Measurements from ENCODE around the gene PSMA7. TPM values are rescaled to one million over a fixed set of nuclear protein-coding genes. Genes with fewer than 3 reads are reported as not detected.

The PSMA7 gene
- 100 to 1,000 TPM; 220 to 234 TPM for total RNA-seq

GRCh38 chr20:62143081-62143956 is at the start of gene PSMA7, which contains the start of gene SS18L1:
TSS of gene PSMA7 (minus strand) at chr20:62143394. CDS start at chr20:62143303, 91 bp downstream.
TSS of gene SS18L1 (plus strand) at chr20:62143769. CDS start at chr20:62143821, 52 bp downstream.
- Mint-ChIP-seq H3K27ac (peak within 1 kb of the TSS; percentile 96), H3K4me3 (peak within 1 kb of the TSS; percentile 92 to 96), H3K36me3 (ENCODE audit: insufficient read depth in 2 of 2) (peaks cover under 1 to 16% of the 10 kb centered on the region in 2 donors), H3K27me3 (ENCODE audit: low read depth) (no peaks in the 10 kb centered on the region), H3K9me3 (no peaks in the 10 kb centered on the region), H3K4me1 (ENCODE audit: low read depth) (peaks cover 60% of the 10 kb centered on the region)
- ATAC-seq (replicated peaks in 1 of 2) (peak; percentile 88 to 90), DNase-seq (peak; percentile 87 to 91)

DNA sequence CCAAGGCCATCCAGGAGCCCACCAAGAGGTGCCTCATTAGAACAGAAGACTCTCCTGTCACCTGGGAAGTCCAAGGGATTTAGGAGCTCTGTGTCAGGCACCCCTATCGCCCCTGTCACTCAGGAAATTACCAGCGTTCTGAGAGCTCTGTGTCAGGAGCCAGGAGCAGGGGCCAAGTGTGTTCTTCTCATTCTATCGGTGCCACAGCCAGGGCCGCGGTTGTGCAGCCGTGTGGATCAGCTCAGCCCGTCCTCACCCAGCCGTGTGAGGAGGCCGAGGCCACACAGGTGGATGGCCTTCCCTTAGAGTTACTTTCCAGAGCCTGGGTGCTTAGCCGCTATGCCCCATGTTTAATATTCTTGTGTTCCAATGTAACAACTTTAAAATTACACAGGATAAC is 49.4 kb upstream of the PSMA7 start:
- peaks cover 0 to 12% of the 10 kb centered on the region in 2 donors for H3K36me3 Mint-ChIP-seq (ENCODE audit: insufficient read depth in 2 of 2)
- DNase-seq (no peak), ATAC-seq (replicated peaks in 1 of 2) (no peak)
- peaks cover 3% of the 10 kb centered on the region for H3K4me1 Mint-ChIP-seq (ENCODE audit: low read depth)
- H3K27me3 Mint-ChIP-seq (ENCODE audit: low read depth) = no peaks in the 10 kb centered on the region
- H3K4me3 Mint-ChIP-seq = no peak overlapping the region
- no peak overlapping the region for H3K27ac Mint-ChIP-seq
- H3K9me3 Mint-ChIP-seq = no peaks in the 10 kb centered on the region

GRCh38 chr20:62191781-62192559 is 48.8 kb upstream of the PSMA7 start:
- no peak overlapping the region for H3K4me3 Mint-ChIP-seq
- no peaks in the 10 kb centered on the region for H3K9me3 Mint-ChIP-seq
- no peaks in the 10 kb centered on the region for H3K27me3 Mint-ChIP-seq (ENCODE audit: low read depth)
- H3K4me1 Mint-ChIP-seq (ENCODE audit: low read depth) = peaks cover 10% of the 10 kb centered on the region
- DNase-seq (no peak), ATAC-seq (replicated peaks in 1 of 2) (no peak)
- H3K36me3 Mint-ChIP-seq (ENCODE audit: insufficient read depth in 2 of 2) = peaks cover 0 to 12% of the 10 kb centered on the region in 2 donors
- H3K27ac Mint-ChIP-seq = no peak overlapping the region

GRCh38 chr20:62190639-62191411 is 47.6 kb upstream of the PSMA7 start:
- Mint-ChIP-seq H3K4me1 (ENCODE audit: low read depth) (peaks cover 15% of the 10 kb centered on the region), H3K27ac (no peak overlapping the region), H3K27me3 (ENCODE audit: low read depth) (no peaks in the 10 kb centered on the region), H3K36me3 (ENCODE audit: insufficient read depth in 2 of 2) (peaks cover 0 to 12% of the 10 kb centered on the region in 2 donors), H3K4me3 (no peak overlapping the region), H3K9me3 (no peaks in the 10 kb centered on the region)
- ATAC-seq (replicated peaks in 1 of 2) (no peak), DNase-seq (no peak)

- Mint-ChIP-seq H3K27me3 (ENCODE audit: low read depth) (no peaks in the 10 kb centered on the region), H3K27ac (no peak overlapping the region), H3K4me3 (no peak overlapping the region), H3K4me1 (ENCODE audit: low read depth) (peaks cover 31% of the 10 kb centered on the region), H3K9me3 (no peaks in the 10 kb centered on the region), H3K36me3 (ENCODE audit: insufficient read depth in 2 of 2) (peaks cover 0 to 6% of the 10 kb centered on the region in 2 donors)
- DNase-seq (no peak), ATAC-seq (replicated peaks in 1 of 2) (no peak)
Observed at GRCh38 chr20:62186887-62187866, 44.0 kb upstream of the PSMA7 start.

- Mint-ChIP-seq H3K4me3 (no peak overlapping the region), H3K36me3 (ENCODE audit: insufficient read depth in 2 of 2) (peaks cover 0 to 6% of the 10 kb centered on the region in 2 donors), H3K27me3 (ENCODE audit: low read depth) (no peaks in the 10 kb centered on the region), H3K27ac (no peak overlapping the region), H3K4me1 (ENCODE audit: low read depth) (peaks cover 41% of the 10 kb centered on the region), H3K9me3 (no peaks in the 10 kb centered on the region)
- ATAC-seq (replicated peaks in 1 of 2) (no peak), DNase-seq (no peak)
Observed at GRCh38 chr20:62186096-62186426, 42.9 kb upstream of the PSMA7 start.

DNA sequence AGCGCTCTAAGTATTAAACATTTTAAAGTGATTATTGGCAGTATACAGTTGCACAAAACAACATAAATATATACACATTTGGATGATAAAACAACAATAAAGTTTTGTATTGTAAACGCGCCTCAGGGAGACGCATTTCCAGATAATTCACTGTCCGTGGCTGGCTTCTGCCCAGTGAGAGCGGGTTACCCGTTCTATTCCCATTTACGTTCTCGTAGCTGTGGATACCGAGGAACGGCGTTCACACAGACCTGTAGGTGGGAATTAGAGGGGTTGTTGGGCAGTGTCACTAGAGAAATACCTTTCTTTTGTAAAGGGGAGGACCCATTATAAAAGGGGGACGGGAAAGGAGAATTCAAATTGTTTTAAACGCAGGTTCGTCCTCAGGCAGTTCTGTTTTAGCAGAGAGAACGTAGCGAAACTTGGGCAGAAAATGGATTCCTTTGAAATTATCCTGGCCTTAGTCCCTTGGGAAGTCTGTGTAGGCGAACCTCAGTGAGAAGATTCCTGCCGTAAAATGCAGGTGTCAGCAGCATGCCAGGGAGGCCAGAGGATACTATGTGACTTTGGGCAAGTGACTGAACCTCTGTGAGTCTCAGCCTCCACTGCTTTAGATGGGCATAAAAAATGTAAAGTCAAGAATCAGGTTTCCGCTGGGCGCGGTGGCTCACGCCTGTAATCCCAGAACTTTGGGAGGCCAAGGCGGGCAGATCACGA is 40.4 kb upstream of the PSMA7 start:
- H3K4me1 Mint-ChIP-seq (ENCODE audit: low read depth) = peaks cover 41% of the 10 kb centered on the region

GRCh38 chr20:62182469-62183425 is 39.6 kb upstream of the PSMA7 start, which contains the start of gene MTG2:
TSS of gene MTG2 (plus strand) at chr20:62183028. CDS start at chr20:62193421, 10,393 bp downstream.
- Mint-ChIP-seq H3K36me3 (ENCODE audit: insufficient read depth in 2 of 2) (no peaks in the 10 kb centered on the region), H3K27me3 (ENCODE audit: low read depth) (no peaks in the 10 kb centered on the region), H3K27ac (peak within 1 kb of the TSS; percentile 85), H3K9me3 (no peaks in the 10 kb centered on the region), H3K4me1 (ENCODE audit: low read depth) (peaks cover 39% of the 10 kb centered on the region), H3K4me3 (peak within 1 kb of the TSS; percentile 88 to 93)
- DNase-seq (peak; percentile 95 to 97), ATAC-seq (replicated peaks in 1 of 2) (peak; percentile 98)

More for the DNA sequence above, 40.4 kb upstream of the PSMA7 start:
- ATAC-seq (replicated peaks in 1 of 2) (no peak), DNase-seq (peak in 1 of 2 donors; percentile 10)
- no peaks in the 10 kb centered on the region for H3K36me3 Mint-ChIP-seq (ENCODE audit: insufficient read depth in 2 of 2)
- H3K4me3 Mint-ChIP-seq = peak overlapping the region; percentile 88 to 93
- H3K9me3 Mint-ChIP-seq = no peaks in the 10 kb centered on the region
- H3K27me3 Mint-ChIP-seq (ENCODE audit: low read depth) = no peaks in the 10 kb centered on the region
- peak overlapping the region; percentile 85 for H3K27ac Mint-ChIP-seq

- ATAC-seq (replicated peaks in 1 of 2) (no peak), DNase-seq (no peak)
- Mint-ChIP-seq H3K27me3 (ENCODE audit: low read depth) (no peaks in the 10 kb centered on the region), H3K4me3 (peak overlapping the region; percentile 88 to 93), H3K27ac (peak overlapping the region; percentile 82), H3K9me3 (no peaks in the 10 kb centered on the region), H3K36me3 (ENCODE audit: insufficient read depth in 2 of 2) (no peaks in the 10 kb centered on the region), H3K4me1 (ENCODE audit: low read depth) (peaks cover 29% of the 10 kb centered on the region)
Observed at GRCh38 chr20:62181808-62182207, 38.6 kb upstream of the PSMA7 start.

DNA sequence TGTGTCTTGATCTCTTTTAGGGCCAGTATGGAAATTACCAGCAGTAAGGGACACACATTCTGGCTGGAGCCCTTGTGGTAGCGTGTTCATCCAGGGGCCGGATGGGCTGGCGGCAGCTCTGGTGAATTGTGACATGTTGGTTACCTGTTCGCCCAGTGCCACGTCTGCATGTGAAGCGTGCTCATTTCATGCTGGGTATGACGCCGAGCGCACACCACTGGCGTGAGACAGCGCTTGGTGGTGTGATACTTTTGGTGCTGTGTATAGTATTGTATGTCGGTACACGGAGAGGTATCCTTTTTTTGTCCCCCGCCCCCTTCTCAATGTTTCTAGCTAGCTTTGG is 35.9 kb upstream of the PSMA7 start:
- Mint-ChIP-seq H3K4me1 (ENCODE audit: low read depth) (peaks cover 19% of the 10 kb centered on the region), H3K4me3 (no peak overlapping the region), H3K36me3 (ENCODE audit: insufficient read depth in 2 of 2) (peaks cover 0 to under 1% of the 10 kb centered on the region in 2 donors), H3K27me3 (ENCODE audit: low read depth) (no peaks in the 10 kb centered on the region), H3K9me3 (no peaks in the 10 kb centered on the region), H3K27ac (no peak overlapping the region)
- DNase-seq (no peak), ATAC-seq (replicated peaks in 1 of 2) (no peak)

Data from activated T-cell treated with anti-CD3 and anti-CD28 coated beads, Interleukin-2, amount 50 U/mL, for 72 hours (primary cell).